Gastrocnemius medialis (tissue), 4 donors: Measurements from ENCODE around the gene PHF20. TPM values are rescaled to one million over a fixed set of nuclear protein-coding genes. Genes with fewer than 3 reads are reported as not detected.

Experiments used
- ATAC-seq, 2 donors: fragments of 150-250 bp; one replicate each; pipeline ENCODE4 v1.9.1; 2016
- DNase-seq, 2 donors: peaks; one replicate each; pipeline ENCODE4 v3.0.0-alpha.2; 2019
- H3K27ac ChIP-seq, 4 donors: fragments of 200-600 bp; sonication (generic); 1 replicate in 1 of 4; 2 replicates in 3 of 4; pipeline ENCODE4 v1.5.1; 2016 to 2018; ENCODE audit warnings: mild to moderate bottlenecking in 2 of 4, moderate library complexity in 1 of 4
- H3K27me3 ChIP-seq, 3 donors: fragments of 200-600 bp; sonication (generic) in 2 of 3; 1 replicate in 1 of 3; 2 replicates in 2 of 3; pipeline versions ENCODE4 v1.5.1 to v1.6.0; 2016 to 2019; ENCODE audit warnings: mild to moderate bottlenecking in 1 of 3, moderate library complexity in 1 of 3
- H3K36me3 ChIP-seq, 2 donors: fragments of 200-600 bp; sonication (generic) in 1 of 2; one replicate each; pipeline ENCODE4 v1.5.1; 2017 to 2018
- H3K4me1 ChIP-seq, 2 donors: fragments of 200-600 bp; sonication (generic) in 1 of 2; one replicate each; pipeline ENCODE4 v1.5.1; 2016 to 2017; ENCODE audit warnings: mild to moderate bottlenecking in 2 of 2
- H3K4me3 ChIP-seq, 4 donors: fragments of 200-600 bp; sonication (generic) in 3 of 4; 1 replicate in 1 of 4; 2 replicates in 3 of 4; pipeline ENCODE4 v1.5.1; 2016 to 2019; ENCODE audit warnings: mild to moderate bottlenecking in 2 of 4
- H3K9me3 ChIP-seq, 3 donors: fragments of 200-600 bp; sonication (generic) in 2 of 3; 1 replicate in 1 of 3; 2 replicates in 2 of 3; pipeline ENCODE4 v1.5.1; 2016 to 2019
- POLR2A ChIP-seq, 2 donors: fragments of 450-650 bp; IDR thresholded peaks; one replicate each; pipeline ENCODE4 v1.6.1; 2017; ENCODE audit warnings: antibody characterized with exemption in 2 of 2, mild to moderate bottlenecking in 2 of 2, moderate library complexity in 2 of 2
- in situ Hi-C, 4 donors: fragments of 200-750 bp; cut with MboI; loops; one replicate each; pipeline versions ENCODE4 v1.15.0 to v1.8.0; 2017; ENCODE audit warnings: low sequenced_read_pairs in 4 of 4
- intact Hi-C: fragments of 100-400 bp; cut with DNase I; formaldehyde crosslinking; loops from one replicate; pipeline ENCODE4 v1.15.1; 2023; ENCODE audit warnings: low total_unique reads
- total RNA-seq, 4 donors: library from RNA; depleted of rRNA; stranded (reverse); fragments of >200 nt; gene quantifications; one replicate each; pipeline versions ENCODE4 v1.1.0 to v1.2.3, GENCODE V29; 2016
- TF ChIP-seq, protein P1 (sequence below), 5 experiments: fragments of 450-650 bp in 3 of 5; fragments of 200-600 bp in 2 of 5; sonication (generic) in 2 of 5; IDR thresholded peaks in 4 of 5; conservative IDR thresholded peaks in 1 of 5; 1 replicate in 4 of 5; 2 replicates in 1 of 5; pipeline ENCODE4 v1.5.1; 2016 to 2019; ENCODE audit warnings: antibody characterized with exemption in 5 of 5, mild to moderate bottlenecking in 3 of 5, moderate library complexity in 3 of 5

PHF20 gene
- total RNA-seq, 4 donors from 2014 or later: 72.6 to 91.9 (median 82.2) TPM

- no peak overlapping the region for H3K4me3 ChIP-seq
- ATAC-seq (no peak), DNase-seq (no peak)
- intact Hi-C loops (no loop called here), in situ Hi-C loops (loop anchor here in 1 of 4 donors (25.0 kb wide), 1 partner anchor 156 kb away; no protein-coding TSS in a partner anchor)
- no peaks in the 10 kb centered on the region for H3K27me3 ChIP-seq
- H3K27ac ChIP-seq: peak overlapping the region in 3 of 4 donors; percentile 7 to 52 (median 25)
- no peaks in the 10 kb centered on the region for H3K9me3 ChIP-seq
- peaks cover 7 to 99% of the 10 kb centered on the region in 2 donors for H3K36me3 ChIP-seq
- peaks cover 63 to 64% of the 10 kb centered on the region in 2 donors for H3K4me1 ChIP-seq
- no peak for TF ChIP-seq POLR2A (IDR thresholded peaks at IDR 0.05)
- TF ChIP-seq, protein P1, sequence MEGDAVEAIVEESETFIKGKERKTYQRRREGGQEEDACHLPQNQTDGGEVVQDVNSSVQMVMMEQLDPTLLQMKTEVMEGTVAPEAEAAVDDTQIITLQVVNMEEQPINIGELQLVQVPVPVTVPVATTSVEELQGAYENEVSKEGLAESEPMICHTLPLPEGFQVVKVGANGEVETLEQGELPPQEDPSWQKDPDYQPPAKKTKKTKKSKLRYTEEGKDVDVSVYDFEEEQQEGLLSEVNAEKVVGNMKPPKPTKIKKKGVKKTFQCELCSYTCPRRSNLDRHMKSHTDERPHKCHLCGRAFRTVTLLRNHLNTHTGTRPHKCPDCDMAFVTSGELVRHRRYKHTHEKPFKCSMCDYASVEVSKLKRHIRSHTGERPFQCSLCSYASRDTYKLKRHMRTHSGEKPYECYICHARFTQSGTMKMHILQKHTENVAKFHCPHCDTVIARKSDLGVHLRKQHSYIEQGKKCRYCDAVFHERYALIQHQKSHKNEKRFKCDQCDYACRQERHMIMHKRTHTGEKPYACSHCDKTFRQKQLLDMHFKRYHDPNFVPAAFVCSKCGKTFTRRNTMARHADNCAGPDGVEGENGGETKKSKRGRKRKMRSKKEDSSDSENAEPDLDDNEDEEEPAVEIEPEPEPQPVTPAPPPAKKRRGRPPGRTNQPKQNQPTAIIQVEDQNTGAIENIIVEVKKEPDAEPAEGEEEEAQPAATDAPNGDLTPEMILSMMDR (IDR thresholded peaks at IDR 0.05 in 4 of 5, conservative IDR thresholded peaks at IDR 0.05 in 1 of 5): no peak
Observed at GRCh38 chr20:35731469-35731788, 40.4 kb upstream of the PHF20 start.

DNA sequence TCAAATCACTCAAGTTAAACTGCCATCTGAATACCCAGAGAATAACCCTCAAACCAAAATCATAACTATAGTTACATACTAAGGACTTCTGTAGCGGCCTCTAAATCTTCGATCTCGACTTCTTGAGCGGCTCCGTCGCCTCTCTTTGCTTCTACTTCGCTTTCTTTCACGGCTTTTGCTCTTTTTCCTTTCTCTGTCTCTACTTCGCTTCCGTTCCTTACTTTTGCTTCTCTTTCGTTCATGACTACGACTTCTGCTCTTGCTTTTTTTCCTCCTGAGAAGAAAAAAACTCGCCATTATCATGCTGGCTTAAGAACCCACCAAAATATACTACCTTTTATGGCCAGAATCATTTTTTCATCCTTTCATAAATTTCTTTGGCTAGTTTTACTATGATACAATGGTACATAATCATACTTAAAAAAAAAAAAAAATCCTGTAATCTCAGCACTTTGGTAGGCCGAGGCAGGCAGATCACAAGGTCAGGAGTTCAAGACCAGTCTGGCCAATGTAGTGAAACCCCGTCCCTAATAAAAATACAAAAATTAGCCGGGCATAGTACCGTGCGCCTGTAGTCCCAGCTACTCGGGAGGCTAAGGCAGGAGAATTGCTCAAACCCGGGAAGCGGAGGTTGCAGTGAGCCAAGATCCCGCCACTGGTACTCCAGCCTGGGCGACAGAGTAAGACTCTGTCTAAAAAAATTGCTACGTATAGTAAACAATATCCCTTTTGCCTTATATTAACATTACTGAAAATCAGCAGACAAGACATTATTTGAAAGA, 39.8 kb upstream of the PHF20 start:
- DNase-seq (no peak), ATAC-seq (no peak)
- peak overlapping the region in 3 of 4 donors; percentile 7 to 52 (median 25) for H3K27ac ChIP-seq
- no peak for TF ChIP-seq POLR2A (IDR thresholded peaks at IDR 0.05)
- TF ChIP-seq, protein P1 (IDR thresholded peaks at IDR 0.05 in 4 of 5, conservative IDR thresholded peaks at IDR 0.05 in 1 of 5): no peak
- H3K27me3 ChIP-seq: no peaks in the 10 kb centered on the region
- H3K36me3 ChIP-seq: peaks cover 4 to 99% of the 10 kb centered on the region in 2 donors
- intact Hi-C loops: no loop called here
- peaks cover 66 to 71% of the 10 kb centered on the region in 2 donors for H3K4me1 ChIP-seq
- in situ Hi-C loops: loop anchor here in 1 of 4 donors (25.0 kb wide), 1 partner anchor 155 kb away; no protein-coding TSS in a partner anchor
- H3K4me3 ChIP-seq: no peak overlapping the region
- no peaks in the 10 kb centered on the region for H3K9me3 ChIP-seq

- H3K27me3 ChIP-seq: no peaks in the 10 kb centered on the region
- intact Hi-C loops: no loop called here
- no peak overlapping the region for H3K4me3 ChIP-seq
- peak overlapping the region in 3 of 4 donors; percentile 25 to 52 (median 33) for H3K27ac ChIP-seq
- peaks cover 66 to 76% of the 10 kb centered on the region in 2 donors for H3K4me1 ChIP-seq
- in situ Hi-C loops: loop anchor here in 1 of 4 donors (25.0 kb wide), 1 partner anchor 155 kb away; no protein-coding TSS in a partner anchor
- peaks cover 4 to 99% of the 10 kb centered on the region in 2 donors for H3K36me3 ChIP-seq
- no peak for DNase-seq
- H3K9me3 ChIP-seq: no peaks in the 10 kb centered on the region
- no peak for ATAC-seq
- no peak for TF ChIP-seq POLR2A (IDR thresholded peaks at IDR 0.05)
- TF ChIP-seq, protein P1 (IDR thresholded peaks at IDR 0.05 in 4 of 5, conservative IDR thresholded peaks at IDR 0.05 in 1 of 5): no peak
Observed at GRCh38 chr20:35732644-35732982, 39.2 kb upstream of the PHF20 start.

- peak in 1 of 2 donors; percentile 25 for ATAC-seq
- no peaks in the 10 kb centered on the region for H3K9me3 ChIP-seq
- peak overlapping the region in 2 of 4 donors; percentile 5 to 6 for H3K4me3 ChIP-seq
- intact Hi-C loops (no loop called here), in situ Hi-C loops (loop anchor here in 1 of 4 donors (25.0 kb wide), 1 partner anchor 153 kb away; no protein-coding TSS in a partner anchor)
- H3K4me1 ChIP-seq: peaks cover 76 to 93% of the 10 kb centered on the region in 2 donors
- no peak for TF ChIP-seq POLR2A (IDR thresholded peaks at IDR 0.05)
- TF ChIP-seq, protein P1 (IDR thresholded peaks at IDR 0.05 in 4 of 5, conservative IDR thresholded peaks at IDR 0.05 in 1 of 5): no peak
- peak overlapping the region; percentile 20 to 61 (median 39) for H3K27ac ChIP-seq
- H3K36me3 ChIP-seq: peaks cover 4 to 99% of the 10 kb centered on the region in 2 donors
- no peak for DNase-seq
- H3K27me3 ChIP-seq: no peaks in the 10 kb centered on the region
Observed at GRCh38 chr20:35734374-35734773, 37.4 kb upstream of the PHF20 start.
